Endothelial cell of umbilical vein (primary cell): Measurements from ENCODE around the gene ALX3. TPM values are rescaled to one million over a fixed set of nuclear protein-coding genes. Genes with fewer than 3 reads are reported as not detected.

Experiments
- BruUV-seq: library from RNA; stranded (reverse); fragments of 400-500 nt; replicated peaks from 2 replicates; lab custom pipeline; 2021; lab: Mats Ljungman, UMichigan
- CTCF ChIA-PET: fragments of 300-600, 350-600 bp; sonication (Branson Sonifier 250); formaldehyde crosslinking; loops from one replicate; lab custom pipeline; 2021; ENCODE audit warnings: antibody characterized with exemption, inconsistent platforms; lab: Charles Lee
- POLR2A ChIA-PET: fragments of 300-600, 350-600 bp; sonication (Branson Sonifier 250); formaldehyde crosslinking; loops from one replicate; lab custom pipeline; 2021; ENCODE audit warnings: antibody characterized with exemption, inconsistent platforms; lab: Charles Lee
- DNase-seq: peaks from one replicate; pipeline ENCODE4 v3.0.0-alpha.2; 2011; ENCODE audit warnings: low read depth, low spot score
- FAIRE-seq: peaks from 2 replicates; lab custom pipeline; 2011; peaks lifted over from hg19 to GRCh38; lab: Jason Lieb, UNC
- H2AFZ ChIP-seq: 2 replicates; pipeline ENCODE4 v1.6.0; 2012; ENCODE audit warnings: low read depth, low read length, control low read depth, inconsistent platforms
- H3K27ac ChIP-seq: 2 replicates; pipeline ENCODE4 v1.5.1; 2011; ENCODE audit warnings: low read depth, mild to moderate bottlenecking, control low read depth, low read length, moderate library complexity; ENCODE audit not compliant: insufficient read depth
- H3K27me3 ChIP-seq, 2 experiments: 2 replicates each; pipeline versions ENCODE4 v1.6.0 to v1.6.1; 2011; ENCODE audit warnings: low read length in 2 of 2, mixed read lengths in 1 of 2; ENCODE audit not compliant: control insufficient read depth in 2 of 2, insufficient read depth in 2 of 2
- H3K36me3 ChIP-seq, 2 experiments: 2 replicates in 1 of 2; 3 replicates in 1 of 2; pipeline ENCODE4 v1.5.1; 2011; ENCODE audit warnings: low read length in 2 of 2, mild to moderate bottlenecking in 1 of 2, moderate library complexity in 1 of 2; ENCODE audit not compliant: control insufficient read depth in 2 of 2, insufficient read depth in 2 of 2; ENCODE audit errors: extremely low read depth in 1 of 2
- H3K4me1 ChIP-seq: 3 replicates; pipeline ENCODE4 v1.5.1; 2011; ENCODE audit warnings: mild to moderate bottlenecking, low read length; ENCODE audit not compliant: control insufficient read depth, insufficient read depth; ENCODE audit errors: extremely low read depth
- H3K4me2 ChIP-seq: 2 replicates; pipeline ENCODE4 v1.6.1; 2011; ENCODE audit warnings: low read length, control low read depth, mixed read lengths; ENCODE audit not compliant: insufficient read depth
- H3K4me3 ChIP-seq, 3 experiments: fragments of 200-600 bp in 1 of 3; sonication (generic), shearing (Covaris generic) in 1 of 3; replicated peaks in 1 of 3; 2 replicates each; pipeline ENCODE4 v1.5.1; 2011 to 2016; ENCODE audit warnings: control low read depth in 3 of 3, low read length in 3 of 3, mild to moderate bottlenecking in 2 of 3, inconsistent platforms in 1 of 3, low read depth in 1 of 3, moderate library complexity in 1 of 3; ENCODE audit not compliant: insufficient read depth in 1 of 3
- H3K79me2 ChIP-seq: 2 replicates; pipeline ENCODE4 v1.6.0; 2012; ENCODE audit warnings: low read length, inconsistent platforms; ENCODE audit not compliant: control insufficient read depth, insufficient read depth
- H3K9ac ChIP-seq: replicated peaks from 2 replicates; pipeline ENCODE3; 2011; ENCODE audit warnings: low read length, control low read depth; ENCODE audit not compliant: insufficient read depth; ENCODE audit errors: extremely low read depth
- H3K9me1 ChIP-seq: replicated peaks from 3 replicates; pipeline ENCODE4 v1.6.0; 2011; ENCODE audit warnings: mild to moderate bottlenecking, low read length; ENCODE audit not compliant: control insufficient read depth, insufficient read depth; ENCODE audit errors: extremely low read depth
- H3K9me3 ChIP-seq: replicated peaks from 2 replicates; pipeline ENCODE4 v1.5.1; 2012; ENCODE audit warnings: low read length, inconsistent platforms; ENCODE audit not compliant: control insufficient read depth, insufficient read depth
- H4K20me1 ChIP-seq: replicated peaks from 2 replicates; pipeline ENCODE3; 2011; ENCODE audit warnings: mild to moderate bottlenecking, low read length; ENCODE audit not compliant: control insufficient read depth, insufficient read depth; ENCODE audit errors: extremely low read depth
- CTCF ChIP-seq, 2 donors: IDR thresholded peaks; 1 replicate in 1 of 2; 2 replicates in 1 of 2; pipeline ENCODE4 v1.5.1; 2011; ENCODE audit warnings: low read length in 2 of 2, mild to moderate bottlenecking in 2 of 2, moderate library complexity in 2 of 2, control low read depth in 1 of 2, inconsistent platforms in 1 of 2, low read depth in 1 of 2; ENCODE audit not compliant: insufficient read depth in 1 of 2; ENCODE audit errors: extremely low read depth in 1 of 2
- EZH2 ChIP-seq: IDR thresholded peaks from 2 replicates; pipeline ENCODE4 v1.6.1; 2012; ENCODE audit warnings: borderline replicate concordance, low read depth, mild to moderate bottlenecking, moderate library complexity, low read length, inconsistent platforms; ENCODE audit not compliant: severe bottlenecking
- FOS ChIP-seq: IDR thresholded peaks from 2 replicates; pipeline ENCODE4 v1.6.1; 2011; ENCODE audit warnings: mild to moderate bottlenecking, low read length, moderate library complexity, borderline replicate concordance; ENCODE audit not compliant: insufficient read depth
- GATA2 ChIP-seq: IDR thresholded peaks from 2 replicates; pipeline ENCODE4 v1.7.0; 2011; ENCODE audit warnings: low read depth, mild to moderate bottlenecking, moderate library complexity, mixed read lengths, low read length; ENCODE audit not compliant: insufficient read length, insufficient read depth
- JUN ChIP-seq: IDR thresholded peaks from 2 replicates; pipeline ENCODE4 v1.6.1; 2011; ENCODE audit warnings: borderline replicate concordance, low read depth; ENCODE audit not compliant: insufficient read length, insufficient read depth
- MAX ChIP-seq: IDR thresholded peaks from 2 replicates; pipeline ENCODE4 v1.6.1; 2011; ENCODE audit not compliant: insufficient read depth, insufficient read length
- MYC ChIP-seq: IDR thresholded peaks from one replicate; pipeline ENCODE4 v1.6.1; 2011; ENCODE audit warnings: mild to moderate bottlenecking, low read depth, low read length
- POLR2A ChIP-seq: IDR thresholded peaks from 2 replicates; pipeline ENCODE4 v1.6.1; 2012; ENCODE audit warnings: low read depth, mild to moderate bottlenecking, control low read depth, low read length
- POLR2AphosphoS5 ChIP-seq: IDR thresholded peaks from 2 replicates; pipeline ENCODE4 v1.6.1; 2012; ENCODE audit warnings: low read depth, mild to moderate bottlenecking, control low read depth, low read length, moderate library complexity; ENCODE audit not compliant: insufficient read depth
- dilution Hi-C: fragments of 300-500 bp; cut with MboI; formaldehyde crosslinking; loops from one replicate; pipeline ENCODE4 v1.15.0; 2019; ENCODE audit warnings: low sequenced_read_pairs; ENCODE audit not compliant: extremely low pct_ligation_motif_present
- intact Hi-C: fragments of 100-400 bp; cut with micrococcal nuclease; formaldehyde crosslinking; loops from one replicate; pipeline ENCODE4 v1.10.0; 2022
- polyA plus RNA-seq, 4 experiments: library from polyadenylated mRNA; depleted of rRNA in 3 of 4; stranded (reverse) in 3 of 4; unstranded in 1 of 4; fragments of >200 nt; gene quantifications; 2 replicates each; pipeline versions ENCODE4 v1.2.1 to v1.2.3, GENCODE V29; 2011 to 2012; ENCODE audit warnings: missing spikeins in 1 of 4
- total RNA-seq: library from RNA; stranded (reverse); gene quantifications from 2 replicates; pipeline ENCODE4 v1.2.3, GENCODE V29; 2021

Gene ALX3
- total and polyA plus RNA-seq, 2 donors (not counting 3 experiments of a cell fraction or from before 2014, with no cell fraction given), result not detected

GRCh38 chr1:110107867-110108469 lies 37.5 kb upstream of the ALX3 start:
- CTCF ChIA-PET, result interaction anchor here (13.7 kb wide), 1 partner anchor 18 kb away, joined by 272 read pairs; no protein-coding TSS in a partner anchor
- H3K4me2 ChIP-seq, result no peak overlapping the region
- H3K9me3 ChIP-seq, result no peaks in the 10 kb centered on the region
- H3K27me3 ChIP-seq, result peaks cover 0 to 2% of the 10 kb centered on the region in 2 experiments
- dilution Hi-C loops, result no loop called here
- FAIRE-seq (no peak), DNase-seq (no peak)
- TF ChIP-seq JUN, result no peak
- no peak for TF ChIP-seq FOS
- no peak for TF ChIP-seq EZH2
- no peak for TF ChIP-seq GATA2
- TF ChIP-seq POLR2A, result no peak
- TF ChIP-seq MAX, result no peak
- TF ChIP-seq CTCF (IDR thresholded peaks at IDR 0.05; ENCODE audit: extremely low read depth in 1 of 2, insufficient read depth in 1 of 2, low read depth in 1 of 2, low read length in 2 of 2), result no peak
- no peak for TF ChIP-seq MYC
- no peak for TF ChIP-seq POLR2AphosphoS5
- no peak overlapping the region for H3K4me3 ChIP-seq
- H3K27ac ChIP-seq, result no peak overlapping the region
- POLR2A ChIA-PET, result no interaction called here
- H2AFZ ChIP-seq, result no peak overlapping the region
- H3K79me2 ChIP-seq, result no peaks in the 10 kb centered on the region
- peaks cover 3% of the 10 kb centered on the region for H3K4me1 ChIP-seq
- H4K20me1 ChIP-seq, result no peaks in the 10 kb centered on the region
- H3K9ac ChIP-seq, result no peak overlapping the region
- intact Hi-C loops, result no loop called here
- BruUV-seq, result no TSS peak
- no peaks in the 10 kb centered on the region for H3K36me3 ChIP-seq
- H3K9me1 ChIP-seq, result no peaks in the 10 kb centered on the region
